Heart left ventricle (tissue), 13 donors: ENCODE data around the gene SDSL.

Experiments used
- CTCF ChIP-seq, 12 donors: fragments of 200-600 bp; sonication (generic) in 4 of 12; IDR thresholded peaks; one replicate each; pipeline versions ENCODE4 v1.5.0 to v1.8.0; 2018 to 2022; ENCODE audit warnings: antibody characterized with exemption in 12 of 12, mild to moderate bottlenecking in 5 of 12
- POLR2A ChIP-seq, 2 donors: fragments of 450-650 bp; IDR thresholded peaks; one replicate each; pipeline ENCODE4 v1.6.1; 2017; ENCODE audit warnings: antibody characterized with exemption in 2 of 2, mild to moderate bottlenecking in 2 of 2, moderate library complexity in 2 of 2
- donor health status: ischemic (EF 13 %, LVEDD 7.1; RV severe dilation, severe dysfunction).
- donor health status: DM: no; HTN: yes; CAD: no.
- donor health status: DM: no; HTN: no; CAD: no.
- donor health status: ischemic (EF 25% LVEDD 6.9; RV normal size, moderate dysfunction).
- donor health status: ischemic (EF 25% LVEDD 5.7; RV mildly dilated, moderate dysfunction).
- donor health status: ischemic (EF 35%, LVEDD 5.7; RV mildly dilated, moderate dysfunction).
- donor health status: nonischemic (EF 11% LVEDD 7.7; RV severe dilation, severe dysfunction).
- donor health status: DM: yes; HTN: yes; CAD: no.
- donor health status: PGD.
- donor health status: ischemic (EF 29% LVEDD 5.4; RV normal size, mild dysfunction).
- donor health status: nonischemic (EF 23%, LVEDD 6.1; RV moderate dilation, normal function).

DNA sequence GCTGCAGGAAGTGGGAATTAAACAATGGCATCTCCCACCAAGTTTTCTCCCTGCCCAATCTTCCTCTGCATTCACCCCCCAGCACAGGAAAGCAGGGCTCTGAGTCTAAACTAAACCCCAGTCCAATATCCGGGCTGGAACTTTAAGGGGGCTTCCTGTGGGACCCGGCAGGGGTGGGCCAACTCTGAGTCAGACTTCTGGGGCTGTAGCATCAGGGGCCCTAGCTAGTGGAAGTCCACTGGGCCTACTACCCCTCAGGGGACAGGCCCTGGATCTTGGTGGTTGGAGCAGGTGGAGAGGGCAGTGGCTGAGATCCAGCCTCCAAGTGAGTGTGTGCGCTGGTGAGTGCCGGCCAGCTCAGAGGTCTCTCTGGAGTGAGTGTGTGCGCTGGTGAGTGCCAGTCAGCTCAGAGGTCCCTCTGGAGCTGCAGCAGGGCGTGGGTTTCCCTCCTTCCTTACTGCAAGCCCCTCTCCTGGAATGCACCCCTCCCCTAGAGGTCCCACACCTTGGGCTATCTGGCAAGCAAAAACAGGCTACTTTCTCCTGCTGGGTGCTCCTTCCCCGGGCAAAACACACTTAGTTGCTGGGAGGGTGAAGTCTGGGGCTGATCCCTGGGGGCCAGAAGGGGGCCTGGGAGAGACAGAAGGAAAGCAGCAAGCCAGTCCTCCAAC, 55.1 kb downstream of the SDSL start:
- TF ChIP-seq CTCF (IDR thresholded peaks at IDR 0.05) (no peak), POLR2A (IDR thresholded peaks at IDR 0.05) (no peak)
